Tibial artery (tissue), 4 donors: ENCODE results near the gene RNU6-7.

ENCODE experiments used
- DNase-seq, 2 donors: peaks; one replicate each; pipeline ENCODE4 v3.0.0-alpha.2; 2019
- H3K27ac ChIP-seq, 2 donors: fragments of 200-600 bp; sonication (generic) in 1 of 2; 1 replicate in 1 of 2; 2 replicates in 1 of 2; pipeline ENCODE4 v1.5.1; 2018 to 2019; ENCODE audit warnings: mild to moderate bottlenecking in 1 of 2
- H3K27me3 ChIP-seq, 2 donors: fragments of 200-600 bp; sonication (generic) in 1 of 2; one replicate each; pipeline versions ENCODE4 v1.5.1 to v1.6.0; 2016 to 2019
- H3K36me3 ChIP-seq, 3 donors: fragments of 200-600 bp; sonication (generic) in 2 of 3; one replicate each; pipeline ENCODE4 v1.5.1; 2016 to 2019; ENCODE audit warnings: mild to moderate bottlenecking in 2 of 3
- H3K4me1 ChIP-seq, 4 donors: fragments of 200-600 bp; sonication (generic) in 2 of 4; 1 replicate in 3 of 4; 2 replicates in 1 of 4; pipeline ENCODE4 v1.5.1; 2016 to 2019
- H3K4me3 ChIP-seq, 2 donors: fragments of 200-600 bp; sonication (generic) in 1 of 2; 1 replicate in 1 of 2; 2 replicates in 1 of 2; pipeline ENCODE4 v1.5.1; 2018 to 2019; ENCODE audit warnings: mild to moderate bottlenecking in 2 of 2
- H3K9me3 ChIP-seq, 3 donors: fragments of 200-600 bp; sonication (generic) in 1 of 3; one replicate each; pipeline ENCODE4 v1.5.1; 2016 to 2019
- intact Hi-C: fragments of 100-400 bp; cut with DNase I; formaldehyde crosslinking; loops from one replicate; pipeline ENCODE4 v1.15.0; 2023; ENCODE audit warnings: low total_unique reads
- TF ChIP-seq, protein P1 (sequence below), 2 experiments: fragments of 200-600 bp in 1 of 2; fragments of 450-650 bp in 1 of 2; IDR thresholded peaks; one replicate each; pipeline ENCODE4 v1.5.1; 2017 to 2019; ENCODE audit warnings: antibody characterized with exemption in 2 of 2, mild to moderate bottlenecking in 1 of 2, moderate library complexity in 1 of 2

RNU6-7 gene

DNA sequence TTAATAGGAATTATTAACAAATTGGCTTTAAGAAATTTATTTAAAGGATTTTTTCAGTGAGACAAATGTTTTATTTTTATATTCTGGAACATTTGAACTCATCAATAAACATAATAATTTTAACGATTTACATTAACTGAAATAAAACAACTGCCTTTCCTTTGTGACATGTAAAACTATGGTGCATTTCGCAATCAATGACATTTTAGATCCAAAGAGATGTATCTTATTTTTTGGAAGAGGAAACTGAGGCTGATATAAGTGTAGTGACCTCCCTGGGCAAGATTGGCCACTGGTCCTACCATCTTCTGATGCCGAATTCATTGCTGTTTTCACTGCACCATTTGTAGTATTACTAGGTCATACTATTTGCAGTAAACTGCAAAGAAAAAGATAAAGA lies 3.7 kb downstream of the RNU6-7 start:
- TF ChIP-seq, protein P1, sequence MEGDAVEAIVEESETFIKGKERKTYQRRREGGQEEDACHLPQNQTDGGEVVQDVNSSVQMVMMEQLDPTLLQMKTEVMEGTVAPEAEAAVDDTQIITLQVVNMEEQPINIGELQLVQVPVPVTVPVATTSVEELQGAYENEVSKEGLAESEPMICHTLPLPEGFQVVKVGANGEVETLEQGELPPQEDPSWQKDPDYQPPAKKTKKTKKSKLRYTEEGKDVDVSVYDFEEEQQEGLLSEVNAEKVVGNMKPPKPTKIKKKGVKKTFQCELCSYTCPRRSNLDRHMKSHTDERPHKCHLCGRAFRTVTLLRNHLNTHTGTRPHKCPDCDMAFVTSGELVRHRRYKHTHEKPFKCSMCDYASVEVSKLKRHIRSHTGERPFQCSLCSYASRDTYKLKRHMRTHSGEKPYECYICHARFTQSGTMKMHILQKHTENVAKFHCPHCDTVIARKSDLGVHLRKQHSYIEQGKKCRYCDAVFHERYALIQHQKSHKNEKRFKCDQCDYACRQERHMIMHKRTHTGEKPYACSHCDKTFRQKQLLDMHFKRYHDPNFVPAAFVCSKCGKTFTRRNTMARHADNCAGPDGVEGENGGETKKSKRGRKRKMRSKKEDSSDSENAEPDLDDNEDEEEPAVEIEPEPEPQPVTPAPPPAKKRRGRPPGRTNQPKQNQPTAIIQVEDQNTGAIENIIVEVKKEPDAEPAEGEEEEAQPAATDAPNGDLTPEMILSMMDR (IDR thresholded peaks at IDR 0.05), result no peak
- no peak for DNase-seq
- H3K36me3 ChIP-seq, result no peaks in the 10 kb centered on the region
- peaks cover 0 to 18% (median 3%) of the 10 kb centered on the region in 4 donors for H3K4me1 ChIP-seq
- intact Hi-C loops, result no loop called here
- H3K27me3 ChIP-seq, result no peaks in the 10 kb centered on the region
- H3K9me3 ChIP-seq, result no peaks in the 10 kb centered on the region
- no peak overlapping the region for H3K4me3 ChIP-seq
- no peak overlapping the region for H3K27ac ChIP-seq

DNA sequence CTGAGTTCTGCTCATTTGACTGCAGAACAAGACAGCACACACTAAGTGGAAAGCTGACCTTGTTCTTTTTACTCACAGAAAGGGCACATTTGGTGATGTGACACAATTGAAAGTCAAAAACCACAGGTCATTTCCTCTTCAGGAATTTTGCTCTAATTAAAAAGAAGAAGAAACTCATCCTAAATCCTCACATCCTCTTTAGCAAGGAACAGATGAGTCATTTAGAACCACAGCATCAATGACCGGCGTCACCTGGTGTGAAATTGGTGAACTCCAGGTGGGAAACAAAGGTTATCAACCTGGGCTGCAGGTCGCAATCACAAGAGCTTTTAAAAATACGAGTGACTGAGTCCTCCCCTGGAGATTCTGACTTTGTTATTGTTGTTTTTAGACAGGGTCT lies 4.1 kb downstream of the RNU6-7 start:
- no peaks in the 10 kb centered on the region for H3K27me3 ChIP-seq
- TF ChIP-seq, protein P1 (IDR thresholded peaks at IDR 0.05), result no peak
- intact Hi-C loops, result no loop called here
- peaks cover 0 to 13% (median 3%) of the 10 kb centered on the region in 4 donors for H3K4me1 ChIP-seq
- no peaks in the 10 kb centered on the region for H3K36me3 ChIP-seq
- no peaks in the 10 kb centered on the region for H3K9me3 ChIP-seq
- DNase-seq, result no peak
- H3K4me3 ChIP-seq, result no peak overlapping the region
- H3K27ac ChIP-seq, result no peak overlapping the region

DNA sequence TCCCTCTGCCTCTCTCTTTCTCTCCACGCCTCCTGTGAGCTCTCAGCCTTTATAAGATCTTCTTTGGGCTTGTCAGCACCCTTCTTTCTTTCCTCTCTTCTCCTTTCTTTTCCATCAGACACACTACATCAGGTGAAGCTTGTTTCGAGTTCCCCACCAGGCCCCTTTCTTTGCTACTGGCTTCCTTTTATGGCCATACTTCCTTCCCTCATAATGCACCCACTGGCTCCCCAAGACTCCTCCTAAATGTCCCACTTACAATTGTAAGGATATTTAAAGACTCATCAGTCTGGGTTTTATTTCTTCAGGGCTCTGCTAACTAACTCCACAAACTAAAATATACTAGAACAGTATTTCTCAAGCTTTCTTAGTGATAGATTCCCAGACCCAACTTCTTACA lies 4.7 kb downstream of the RNU6-7 start:
- Histone ChIP-seq H3K4me1 (peaks cover 0 to 11% (median 3%) of the 10 kb centered on the region in 4 donors), H3K27ac (no peak overlapping the region), H3K4me3 (no peak overlapping the region), H3K27me3 (no peaks in the 10 kb centered on the region), H3K9me3 (no peaks in the 10 kb centered on the region), H3K36me3 (no peaks in the 10 kb centered on the region)
- TF ChIP-seq, protein P1 (IDR thresholded peaks at IDR 0.05), result no peak
- DNase-seq, result no peak
- intact Hi-C loops, result no loop called here

- intact Hi-C loops, result no loop called here
- TF ChIP-seq, protein P1 (IDR thresholded peaks at IDR 0.05), result no peak
- Histone ChIP-seq H3K27me3 (no peaks in the 10 kb centered on the region), H3K36me3 (no peaks in the 10 kb centered on the region), H3K4me3 (no peak overlapping the region), H3K27ac (no peak overlapping the region), H3K9me3 (no peaks in the 10 kb centered on the region), H3K4me1 (peaks cover 0 to 6% (median 2%) of the 10 kb centered on the region in 4 donors)
- no peak for DNase-seq
These were observed 6.6 kb downstream of the RNU6-7 start for GRCh38 chr14:32208490-32208889.

GRCh38 chr14:32209471-32209870 lies 7.6 kb downstream of the RNU6-7 start:
- TF ChIP-seq, protein P1 (IDR thresholded peaks at IDR 0.05), result no peak
- intact Hi-C loops, result no loop called here

GRCh38 chr14:32211068-32211404 lies 9.2 kb downstream of the RNU6-7 start:
- Histone ChIP-seq H3K27me3 (no peaks in the 10 kb centered on the region), H3K36me3 (no peaks in the 10 kb centered on the region), H3K27ac (no peak overlapping the region), H3K9me3 (no peaks in the 10 kb centered on the region), H3K4me1 (no peaks in the 10 kb centered on the region), H3K4me3 (no peak overlapping the region)
- TF ChIP-seq, protein P1 (IDR thresholded peaks at IDR 0.05), result no peak
- intact Hi-C loops, result no loop called here
- no peak for DNase-seq

More at GRCh38 chr14:32209471-32209870, 7.6 kb downstream of the RNU6-7 start:
- no peaks in the 10 kb centered on the region for H3K4me1 ChIP-seq
- H3K27me3 ChIP-seq, result no peaks in the 10 kb centered on the region
- no peaks in the 10 kb centered on the region for H3K9me3 ChIP-seq
- H3K36me3 ChIP-seq, result no peaks in the 10 kb centered on the region
- no peak for DNase-seq
- no peak overlapping the region for H3K4me3 ChIP-seq
- no peak overlapping the region for H3K27ac ChIP-seq
